GM19467 (cell line): Measurements from ENCODE around the gene SLC2A1.

Source experiments
- ATAC-seq: cut with Tn5 transposase; IDR thresholded peaks from one replicate; pipeline ENCODE4 v1.9.1; 2021; ENCODE audit warnings: mild to moderate bottlenecking, moderate library complexity; ENCODE audit not compliant: unreplicated experiment

The SLC2A1 gene

DNA sequence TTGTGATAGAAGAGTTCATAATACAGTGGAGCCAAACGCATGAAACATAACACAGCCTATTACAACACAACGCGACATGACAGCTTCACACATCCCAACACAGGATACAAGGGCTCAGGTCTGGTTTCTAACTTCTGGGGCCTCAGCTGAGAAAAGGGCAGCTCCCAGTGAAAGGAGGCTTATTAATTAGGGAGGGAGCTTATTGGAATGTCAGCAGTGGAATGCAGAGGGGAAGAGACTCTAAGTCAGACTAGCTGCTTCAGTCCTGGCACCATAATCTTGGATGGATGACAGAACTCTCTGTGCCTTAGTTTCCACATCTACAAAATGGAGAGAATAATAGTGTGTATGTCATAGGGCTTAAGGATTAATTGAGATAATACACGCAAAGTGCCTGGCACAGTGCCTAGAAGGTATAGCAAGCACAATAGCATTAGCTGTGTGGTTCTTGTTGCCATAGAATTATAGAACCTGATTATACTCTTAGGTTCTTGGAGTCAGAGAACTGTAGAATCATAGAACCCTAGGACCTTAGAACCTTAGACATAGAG lies 22.7 kb upstream of the SLC2A1 start:
- ATAC-seq = no peak

DNA sequence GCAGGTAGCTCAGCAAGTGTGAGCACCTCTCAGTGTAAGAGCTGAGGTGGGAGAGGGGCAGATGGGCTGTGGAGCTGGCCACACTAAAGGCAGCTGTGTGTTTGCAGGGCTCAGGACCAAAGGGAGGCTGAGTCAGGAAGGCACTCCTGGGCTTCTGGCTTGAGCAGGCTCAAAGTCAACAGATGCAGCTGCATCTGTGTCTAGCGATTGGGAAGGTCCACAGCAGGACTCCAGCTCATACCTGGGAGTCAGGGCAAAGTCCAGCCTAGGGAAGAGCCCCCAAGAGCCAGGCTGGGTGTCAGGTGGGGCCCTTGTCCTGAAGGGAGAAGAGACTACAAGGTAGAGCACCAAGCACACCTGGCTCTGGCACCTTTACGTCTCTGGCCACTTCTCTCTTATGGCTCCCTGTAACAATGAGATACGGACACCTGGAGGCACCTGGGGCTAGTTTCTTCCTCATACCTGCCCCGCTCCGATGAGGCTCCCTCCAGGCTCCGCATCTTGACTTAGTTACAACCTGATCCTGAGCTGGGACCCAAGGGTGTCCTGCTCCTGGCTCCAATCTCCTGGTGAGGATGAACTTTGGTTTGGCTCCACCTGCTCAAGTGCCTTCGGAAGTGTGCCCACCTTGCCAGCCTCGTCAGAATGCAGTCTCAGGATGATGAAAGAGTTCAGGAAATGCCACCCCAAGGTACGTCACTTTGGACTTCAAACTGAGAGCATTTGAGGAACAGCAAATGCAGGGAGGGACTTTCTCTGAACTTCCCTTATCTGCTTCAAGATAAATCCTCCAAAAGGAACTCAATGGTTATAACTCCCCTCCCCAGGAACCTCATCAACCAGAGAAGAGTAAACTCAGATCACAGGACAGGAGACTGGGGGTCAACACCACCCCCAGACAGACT lies 21.5 kb upstream of the SLC2A1 start:
- no peak for ATAC-seq

DNA sequence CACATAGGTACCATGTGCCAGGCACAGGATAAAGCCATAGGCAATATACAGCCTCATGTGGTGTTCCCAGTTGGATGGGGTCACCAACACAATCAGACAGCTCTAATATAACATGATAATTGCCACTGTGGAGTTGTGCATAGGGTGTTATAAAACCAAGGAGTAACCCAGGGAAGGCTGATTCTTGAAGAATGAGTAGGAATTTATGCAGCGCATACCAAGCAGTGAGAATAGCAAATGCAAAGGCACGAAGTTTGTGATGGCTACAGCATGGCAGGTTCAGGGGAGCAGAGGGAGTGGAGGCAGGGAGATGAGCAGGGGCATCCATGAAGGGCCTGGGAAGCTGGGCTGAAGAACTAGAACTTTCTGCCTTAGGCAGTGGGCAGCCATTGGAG lies 20.4 kb upstream of the SLC2A1 start:
- no peak for ATAC-seq

DNA sequence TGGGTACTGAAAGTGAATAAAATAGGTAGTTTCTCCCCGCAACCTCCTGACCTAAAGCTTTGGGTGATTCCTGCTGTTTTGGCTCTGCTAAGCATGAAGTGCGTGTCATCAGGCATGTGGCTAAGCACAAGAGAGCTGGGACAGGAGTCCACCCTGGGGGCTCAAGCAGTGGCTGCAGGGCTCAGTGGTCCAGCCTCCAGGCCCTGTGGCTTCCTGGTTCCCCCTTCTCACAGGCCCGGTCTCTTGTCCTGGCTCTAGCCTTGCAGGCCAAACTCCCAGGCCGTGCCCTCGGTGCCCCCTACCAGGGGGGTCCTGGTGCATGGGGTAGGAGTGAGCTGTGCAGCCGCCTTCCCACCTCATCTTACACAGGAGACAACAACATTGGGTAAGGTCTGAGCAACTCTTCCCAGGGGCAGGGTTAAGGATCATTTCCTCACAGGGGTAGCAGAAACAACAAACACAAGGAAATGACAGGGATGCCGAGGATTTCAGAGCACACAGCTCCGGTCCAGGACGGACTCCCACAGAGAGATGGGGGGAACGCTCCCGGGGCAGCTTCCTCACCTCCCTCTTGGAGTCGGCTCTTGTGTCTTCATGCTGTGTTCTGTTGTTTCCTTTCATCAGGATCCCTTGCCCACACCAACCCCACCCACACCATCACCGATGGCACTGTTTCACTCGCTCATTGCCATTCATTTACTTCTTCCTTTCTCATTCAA lies 19.8 kb upstream of the SLC2A1 start:
- no peak for ATAC-seq

DNA sequence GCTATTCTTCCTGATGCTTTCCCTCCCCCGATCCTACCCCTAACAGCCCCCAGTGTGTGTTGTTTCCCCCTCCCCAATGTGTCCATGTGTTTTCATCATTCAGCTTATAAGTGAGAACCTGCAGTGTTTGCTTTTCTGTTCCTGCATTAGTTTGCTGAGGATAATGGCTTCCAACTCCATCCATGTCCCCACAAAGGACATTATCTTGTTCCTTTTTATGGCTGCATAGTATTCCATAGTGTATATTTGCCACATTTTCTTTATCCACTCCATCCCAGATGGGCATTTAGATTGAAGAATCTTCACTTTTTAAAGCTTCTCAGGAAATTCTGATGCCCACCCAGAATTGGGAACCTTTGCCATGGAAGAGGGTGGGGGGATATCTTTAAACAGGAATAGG lies 19.0 kb upstream of the SLC2A1 start:
- ATAC-seq = no peak

DNA sequence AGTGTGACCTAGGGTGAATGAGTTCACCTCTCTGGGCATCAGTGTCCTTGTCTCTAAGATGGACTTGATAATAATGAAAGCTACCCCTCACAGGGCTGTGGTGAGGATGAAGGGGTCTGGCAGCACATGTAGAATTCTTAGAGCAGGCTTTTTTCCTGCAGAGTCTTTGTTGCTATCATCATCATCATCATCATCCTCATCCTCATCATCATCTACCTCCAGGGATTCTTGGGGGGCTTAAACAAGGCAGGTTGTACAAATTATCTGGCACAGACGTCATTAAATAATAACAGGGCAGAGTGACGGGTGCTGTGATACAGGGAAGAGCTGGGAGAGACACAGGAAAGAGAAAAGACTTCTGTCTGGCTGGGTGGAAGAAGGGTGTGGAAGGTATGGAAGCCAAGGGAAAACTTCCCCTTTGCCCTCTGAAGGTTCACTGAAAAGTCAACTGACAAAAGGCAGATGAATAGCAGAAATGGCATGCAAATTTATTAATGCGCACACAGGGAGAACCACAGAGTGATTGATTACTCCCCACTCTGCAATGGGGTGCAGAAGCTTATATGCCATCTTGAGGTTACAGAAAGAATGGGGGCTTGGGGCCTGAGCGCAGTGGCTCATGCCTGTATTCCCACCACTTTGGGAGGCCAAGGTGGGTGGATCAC lies 17.0 kb upstream of the SLC2A1 start:
- no peak for ATAC-seq

DNA sequence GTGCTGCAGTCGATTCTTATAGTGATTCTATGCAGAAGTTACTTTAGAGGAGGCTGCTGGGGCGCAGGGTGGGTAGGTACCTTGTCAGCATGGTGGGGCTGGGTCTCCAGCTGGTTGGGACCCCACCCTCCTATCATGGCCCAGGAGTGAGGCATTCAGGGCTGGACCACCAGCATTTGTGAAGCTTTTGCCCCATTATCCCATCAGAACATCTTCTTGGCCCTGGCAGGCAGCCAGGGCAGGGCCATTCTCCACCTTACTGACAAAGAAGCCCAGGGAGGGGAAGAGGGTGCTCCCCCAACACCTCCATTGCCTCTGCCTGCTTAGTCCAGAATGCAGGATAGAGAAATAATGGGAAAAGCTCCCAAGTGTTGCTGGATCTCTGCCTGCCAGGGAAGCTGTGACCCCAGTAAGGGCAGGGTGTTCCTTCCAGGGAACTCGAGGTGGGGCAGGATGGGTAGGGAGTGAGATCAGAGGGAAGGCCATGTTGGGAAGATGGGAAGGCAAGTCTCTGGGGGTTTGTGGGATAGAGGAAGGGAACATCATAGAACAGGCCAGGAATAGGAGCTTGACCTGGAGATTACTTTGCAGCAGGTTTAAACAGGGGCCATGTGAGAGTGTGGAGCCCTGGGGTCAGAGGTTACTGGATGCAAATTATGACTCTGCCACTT lies 16.2 kb upstream of the SLC2A1 start:
- ATAC-seq = no peak

DNA sequence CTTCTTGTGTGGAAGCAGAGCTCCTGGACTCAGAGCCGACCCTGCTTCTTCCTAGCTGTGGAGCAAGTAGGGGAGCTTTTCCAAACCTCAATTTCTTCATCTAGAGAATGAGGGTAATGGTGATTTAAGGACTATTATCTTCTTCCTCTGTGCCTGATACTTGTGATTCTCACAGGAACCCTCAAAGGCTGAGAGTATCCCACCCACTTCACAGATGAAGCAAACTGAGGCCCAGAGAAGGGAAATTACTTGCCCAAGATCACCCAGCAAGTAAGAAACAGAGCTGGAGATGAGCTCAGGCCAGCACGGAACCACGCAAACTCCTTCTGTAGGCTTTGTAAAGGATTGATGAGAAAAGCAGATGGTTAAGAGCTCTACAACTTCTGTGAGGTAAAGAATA lies 15.1 kb upstream of the SLC2A1 start:
- ATAC-seq = no peak

DNA sequence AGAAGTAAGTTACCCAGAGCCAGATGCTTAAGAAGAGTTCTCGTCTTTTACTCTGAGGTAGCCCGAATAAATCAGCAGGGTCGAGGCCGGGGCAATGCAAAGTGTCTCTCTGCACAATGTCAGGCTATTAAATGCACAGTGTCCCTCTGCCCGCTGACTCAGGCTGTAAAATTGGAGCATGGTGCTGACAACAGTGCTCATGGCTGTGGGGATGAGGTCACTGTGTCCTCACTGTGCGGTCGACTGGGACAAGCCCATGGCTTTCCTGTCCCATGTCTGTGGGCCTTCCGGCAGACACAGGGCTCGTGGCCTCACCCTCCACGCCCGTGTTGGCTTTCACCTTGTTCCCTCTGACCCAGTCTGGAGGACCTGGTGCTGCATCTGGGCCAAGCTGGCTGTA lies 14.6 kb upstream of the SLC2A1 start:
- no peak for ATAC-seq

DNA sequence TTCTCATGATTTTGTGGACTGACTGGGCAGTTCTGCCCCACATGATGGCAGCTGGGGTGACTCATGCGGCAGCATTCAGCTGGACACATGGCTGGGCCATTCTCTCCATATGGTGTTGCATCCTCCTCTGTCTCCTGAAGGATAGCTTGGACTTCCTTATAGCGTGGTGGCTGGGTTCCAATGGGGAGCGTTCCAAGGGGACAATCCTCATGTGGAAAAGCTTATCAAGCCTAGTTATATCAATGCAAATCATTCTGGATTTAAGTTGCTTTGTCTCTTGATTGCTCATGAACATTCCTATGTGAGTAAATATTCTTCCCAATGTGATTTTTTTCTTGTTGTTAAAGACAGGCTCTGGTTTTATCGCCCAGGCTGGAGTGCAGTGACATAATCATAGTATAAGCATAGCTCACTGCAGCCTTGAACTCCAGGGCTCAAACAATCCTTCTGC lies 13.2 kb upstream of the SLC2A1 start:
- ATAC-seq = no peak

DNA sequence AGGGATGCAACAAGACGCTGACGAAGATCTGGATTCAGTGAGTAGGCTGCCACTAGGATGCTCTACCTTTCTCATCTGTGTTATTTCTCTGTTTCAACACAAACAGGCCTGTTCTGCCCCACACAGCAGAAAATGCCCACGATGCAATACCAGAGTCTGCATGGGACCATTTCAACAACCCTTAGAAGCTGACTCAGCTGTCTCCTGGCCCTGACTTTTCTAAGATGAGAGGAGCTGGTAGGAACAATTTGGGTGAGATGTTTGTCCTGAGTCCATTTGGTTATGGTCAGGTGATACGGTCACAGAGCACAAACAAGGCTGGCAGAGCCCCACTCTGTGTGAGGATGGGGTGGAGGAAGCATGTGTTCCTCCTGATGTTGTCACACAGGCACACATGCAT lies 11.5 kb upstream of the SLC2A1 start:
- no peak for ATAC-seq

DNA sequence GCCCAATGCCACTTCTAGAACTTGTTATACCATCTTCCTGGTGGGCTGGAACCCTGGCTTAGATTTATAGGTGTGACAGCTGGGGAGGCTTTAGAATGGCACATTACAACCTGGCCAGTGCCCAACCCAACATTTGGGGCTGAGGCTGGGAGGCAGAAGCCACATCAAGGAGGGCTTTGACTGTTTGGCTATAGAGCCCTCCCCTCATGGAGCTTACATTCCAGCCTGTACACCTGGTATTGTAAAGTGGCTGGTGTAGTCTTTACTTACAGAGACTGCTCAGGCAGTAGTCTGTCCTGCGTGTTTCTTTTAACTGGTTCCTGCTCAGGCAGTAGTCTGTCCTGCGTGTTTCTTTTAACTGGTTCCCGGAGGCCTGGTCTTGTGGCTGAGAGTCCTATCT lies 10.0 kb upstream of the SLC2A1 start:
- no peak for ATAC-seq

DNA sequence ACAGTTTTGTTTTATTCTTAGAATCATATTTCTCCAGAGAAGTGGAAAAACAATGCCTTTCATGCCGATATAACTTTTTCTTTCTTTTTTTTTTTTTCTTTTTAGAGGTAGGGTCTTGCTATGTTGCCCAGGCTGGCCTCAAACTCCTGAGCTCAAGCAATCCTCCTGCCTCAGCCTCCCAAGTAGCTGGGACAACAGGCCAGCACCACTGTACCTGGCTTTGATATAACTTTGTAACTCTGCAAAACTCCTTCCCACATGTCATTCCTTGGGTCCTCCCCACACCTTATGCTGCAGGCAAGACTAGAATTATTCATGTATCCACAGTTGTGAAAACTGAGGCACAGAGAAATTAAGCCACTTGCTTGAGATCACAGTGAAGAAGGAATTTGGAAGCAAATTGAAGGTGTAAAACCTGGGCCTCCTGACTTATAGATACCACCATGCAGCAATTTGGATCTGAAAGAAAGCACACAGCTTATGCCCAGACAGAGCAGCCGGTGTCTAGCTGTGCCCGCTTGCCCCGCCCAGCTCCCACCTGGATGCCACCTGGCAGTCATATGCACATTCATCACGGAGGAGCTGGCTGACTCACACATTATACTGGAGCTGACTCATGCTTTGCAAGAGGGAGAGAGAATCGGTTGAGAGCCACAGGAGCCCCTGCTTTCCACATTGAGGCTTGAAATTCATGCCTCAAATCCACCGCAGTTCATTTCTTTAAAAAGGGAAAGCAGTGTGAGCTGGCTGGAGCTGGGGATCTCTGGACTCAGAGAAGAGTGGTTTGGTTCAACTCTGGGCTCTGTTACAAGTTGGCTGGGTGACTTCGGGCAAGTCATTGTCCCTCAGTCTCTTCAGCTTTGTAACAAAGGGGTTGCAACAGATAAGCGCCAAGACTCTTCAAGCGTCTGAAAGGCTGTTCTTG lies 8.3 kb upstream of the SLC2A1 start:
- no peak for ATAC-seq

DNA sequence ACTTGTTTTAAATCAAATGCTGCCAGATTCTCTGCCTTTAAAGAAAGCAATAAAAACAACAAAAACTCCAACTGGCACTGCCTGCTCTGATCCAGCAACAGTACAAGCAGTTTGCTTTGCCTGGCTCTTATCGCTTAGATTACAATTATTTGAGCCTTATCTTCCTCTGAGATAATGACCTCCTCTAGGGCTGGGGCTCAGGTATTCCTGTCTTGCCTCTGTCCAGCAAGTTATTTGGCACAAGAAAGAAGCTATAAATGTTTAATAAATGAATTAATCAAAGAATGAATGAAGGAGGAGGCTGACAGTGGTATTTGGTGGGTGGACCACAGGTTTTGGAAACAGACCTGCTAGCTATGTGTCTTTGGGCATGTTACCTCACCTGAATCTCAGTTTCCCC lies 6.7 kb upstream of the SLC2A1 start:
- no peak for ATAC-seq

DNA sequence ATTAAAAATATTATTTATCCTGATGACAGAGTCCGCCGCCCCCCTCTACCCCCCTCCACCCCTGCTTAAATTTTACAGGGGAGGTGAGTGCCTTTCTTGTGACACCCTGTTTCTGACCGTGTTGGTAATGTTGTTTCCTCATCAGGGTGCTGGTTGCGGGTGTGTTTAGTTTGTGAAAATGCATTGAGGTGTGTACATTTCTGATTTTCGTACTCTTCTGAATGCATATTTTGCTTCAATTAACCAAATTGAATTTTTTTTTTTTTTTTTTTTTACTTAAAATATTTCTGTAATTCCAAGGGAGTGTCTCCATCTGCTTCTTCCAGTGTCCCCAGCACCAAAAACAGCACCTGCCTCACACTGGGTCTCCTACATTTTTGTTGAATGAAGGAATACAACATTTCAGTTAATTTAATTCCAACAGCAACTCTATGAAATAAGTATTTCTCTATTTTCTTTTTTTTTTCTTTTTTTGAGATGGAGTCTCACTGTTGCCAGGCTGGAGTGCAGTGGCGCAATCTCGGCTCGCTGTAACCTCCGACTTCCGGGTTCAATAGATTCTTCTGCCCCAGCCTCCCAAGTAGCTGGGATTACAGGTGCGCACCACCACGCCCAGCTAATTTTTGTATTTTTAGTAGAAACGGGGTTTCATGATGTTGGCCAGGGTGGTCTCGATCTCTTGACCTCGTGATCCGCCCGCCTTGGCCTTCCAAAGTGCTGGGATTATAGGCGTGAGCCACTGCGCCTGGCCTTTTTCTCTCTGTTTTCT lies 5.6 kb upstream of the SLC2A1 start:
- ATAC-seq = no peak

DNA sequence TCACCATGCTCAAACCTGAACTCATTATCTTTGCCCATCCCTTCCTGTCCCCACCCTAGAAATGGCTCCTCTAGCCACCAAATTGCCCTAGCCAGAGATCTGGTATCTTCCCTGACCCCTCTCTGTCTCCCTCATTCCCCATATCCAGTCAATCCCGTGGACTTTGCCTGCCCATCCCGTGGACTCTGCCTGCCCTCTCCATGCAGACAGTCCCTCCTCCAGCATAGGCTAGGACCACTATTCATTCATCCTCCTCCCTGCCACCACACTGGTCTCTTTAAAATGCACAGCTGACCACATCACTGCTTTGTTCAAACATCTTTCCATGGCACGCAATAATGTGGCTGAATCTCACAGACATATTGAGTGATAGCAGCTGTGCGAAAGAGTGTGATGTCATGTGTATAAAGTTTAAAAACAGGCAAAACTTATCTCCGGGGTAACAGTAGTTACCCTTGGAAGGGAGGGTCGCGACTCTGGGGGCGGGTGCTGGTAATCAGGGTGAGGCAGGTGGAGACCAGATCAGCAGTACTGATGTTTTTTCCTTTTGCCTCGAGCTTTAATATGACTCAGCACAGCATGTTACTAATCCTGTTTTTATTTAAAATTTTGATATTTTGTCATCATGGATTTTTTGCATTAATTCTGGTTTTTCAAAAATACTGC lies 4.8 kb upstream of the SLC2A1 start:
- no peak for ATAC-seq

DNA sequence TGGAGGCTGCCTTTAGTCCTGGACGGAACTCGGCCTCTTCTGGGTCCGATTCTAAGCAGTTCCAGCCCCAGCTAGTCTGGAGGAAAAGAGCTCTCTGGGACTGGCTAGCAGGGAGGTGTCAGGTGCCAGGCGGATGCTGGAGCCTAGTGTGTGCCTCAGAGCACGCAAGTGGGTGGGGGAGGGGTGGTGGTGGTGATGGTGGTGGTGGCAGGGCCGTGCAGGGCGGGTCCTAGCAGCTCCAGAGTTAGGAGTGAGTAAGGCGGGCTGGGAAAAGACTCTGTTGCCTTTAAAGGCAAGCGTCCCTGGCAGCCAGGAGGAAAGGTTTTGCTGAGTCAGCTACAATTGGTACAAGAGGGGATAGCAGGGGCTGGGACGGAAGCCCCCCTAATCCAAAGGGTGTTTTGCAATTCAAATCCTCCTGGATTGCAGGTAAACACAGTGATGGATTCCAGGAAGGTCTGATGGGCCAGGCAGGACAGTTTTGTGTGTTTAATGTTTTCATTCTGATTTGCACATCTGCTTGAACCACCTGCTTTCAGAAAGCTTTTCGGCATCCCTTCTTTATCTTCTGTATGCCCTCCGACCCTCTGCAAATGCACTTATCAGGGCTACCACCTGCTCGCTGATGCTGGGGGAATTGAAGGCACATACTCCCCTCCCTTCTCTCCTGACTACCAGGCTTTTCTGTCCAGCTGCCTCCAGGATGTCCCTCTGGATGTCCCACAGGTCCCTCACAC lies 4.1 kb upstream of the SLC2A1 start:
- no peak for ATAC-seq
